H1 (cell line): ENCODE results near the gene FAM174B. TPM values are rescaled to one million over a fixed set of nuclear protein-coding genes. Genes with fewer than 3 reads are reported as not detected.
A peak's percentile ranks its signal among the peaks of the same experiment; 100 is the strongest.

Source experiments
- CTCF ChIA-PET: fragments of 300-600 bp; sonication (Branson Sonifier 250); formaldehyde crosslinking; loops from one replicate; lab custom pipeline; 2021; ENCODE audit not compliant: partially characterized antibody; lab: Charles Lee
- POLR2A ChIA-PET: fragments of 300-600 bp; sonication (Branson Sonifier 250); formaldehyde crosslinking; loops from one replicate; lab custom pipeline; 2021; ENCODE audit warnings: inconsistent platforms; ENCODE audit not compliant: partially characterized antibody; lab: Charles Lee
- DNase-seq, 2 experiments: peaks; one replicate each; pipeline versions ENCODE4 v3.0.0 to v3.0.0-alpha.2; 2010 to 2022; ENCODE audit warnings: low spot score in 2 of 2, low read depth in 1 of 2, mixed read lengths in 1 of 2
- FAIRE-seq: peaks from 2 replicates; lab custom pipeline; 2011; peaks lifted over from hg19 to GRCh38; lab: Jason Lieb, UNC
- H2AFZ ChIP-seq: 2 replicates; pipeline ENCODE4 v1.8.1; 2012; ENCODE audit warnings: low read length, inconsistent platforms
- H2AK5ac ChIP-seq: 2 replicates; pipeline ENCODE4 v1.6.1; 2013; ENCODE audit warnings: low read depth, low read length
- H2BK120ac ChIP-seq: replicated peaks from 2 replicates; pipeline ENCODE3; 2013; ENCODE audit warnings: low read depth, low read length, inconsistent platforms
- H2BK12ac ChIP-seq: 2 replicates; pipeline ENCODE4 v1.6.1; 2013; ENCODE audit warnings: low read depth, low read length
- H2BK15ac ChIP-seq: 2 replicates; pipeline ENCODE4 v1.6.1; 2013; ENCODE audit warnings: low read length
- H2BK20ac ChIP-seq: 2 replicates; pipeline ENCODE4 v1.6.1; 2013; ENCODE audit warnings: low read length
- H2BK5ac ChIP-seq: 2 replicates; pipeline ENCODE4 v1.6.1; 2013; ENCODE audit warnings: low read depth, low read length
- H3K14ac ChIP-seq: 2 replicates; pipeline ENCODE4 v1.6.1; 2013; ENCODE audit warnings: inconsistent platforms; ENCODE audit not compliant: insufficient read length
- H3K18ac ChIP-seq: 2 replicates; pipeline ENCODE4 v1.6.1; 2013; ENCODE audit warnings: low read length; ENCODE audit errors: extremely low read depth
- H3K23ac ChIP-seq: 2 replicates; pipeline ENCODE4 v1.6.1; 2013; ENCODE audit warnings: inconsistent platforms; ENCODE audit not compliant: insufficient read length
- H3K23me2 ChIP-seq: 2 replicates; pipeline ENCODE4 v1.6.1; 2013; ENCODE audit warnings: low read depth, low read length
- H3K27ac ChIP-seq: 2 replicates; pipeline ENCODE4 v1.6.1; 2011; ENCODE audit warnings: low read depth, low read length, inconsistent platforms
- H3K27me3 ChIP-seq, 4 experiments: replicated peaks in 1 of 4; 1 replicate in 1 of 4; 2 replicates in 3 of 4; pipeline versions ENCODE4 v1.6.1 to v1.8.1; 2011 to 2013; ENCODE audit warnings: low read length in 3 of 4, mild to moderate bottlenecking in 3 of 4, inconsistent platforms in 2 of 4, mixed read lengths in 2 of 4, moderate library complexity in 1 of 4; ENCODE audit not compliant: control insufficient read depth in 3 of 4, insufficient read depth in 3 of 4; ENCODE audit errors: extremely low read depth in 1 of 4
- H3K36me3 ChIP-seq, 4 experiments: 2 replicates each; pipeline versions ENCODE4 v1.6.1 to v1.8.1; 2011 to 2013; ENCODE audit warnings: mild to moderate bottlenecking in 4 of 4, low read length in 3 of 4, moderate library complexity in 2 of 4, control low read depth in 1 of 4, inconsistent platforms in 1 of 4; ENCODE audit not compliant: insufficient read depth in 4 of 4, control insufficient read depth in 2 of 4
- H3K4ac ChIP-seq: replicated peaks from 2 replicates; pipeline ENCODE3; 2013; ENCODE audit warnings: low read length, low read depth, mixed read lengths, inconsistent platforms; ENCODE audit not compliant: insufficient read length
- H3K4me1 ChIP-seq, 4 experiments: replicated peaks in 1 of 4; 1 replicate in 1 of 4; 2 replicates in 3 of 4; pipeline versions ENCODE4 v1.6.1 to v1.8.1; 2011 to 2013; ENCODE audit warnings: low read length in 3 of 4, inconsistent platforms in 2 of 4, mixed read lengths in 1 of 4; ENCODE audit not compliant: insufficient read depth in 4 of 4, control insufficient read depth in 3 of 4
- H3K4me2 ChIP-seq, 2 experiments: 2 replicates each; pipeline versions ENCODE4 v1.6.1 to v1.8.1; 2011 to 2013; ENCODE audit warnings: low read depth in 2 of 2, low read length in 2 of 2, control low read depth in 1 of 2, inconsistent platforms in 1 of 2, mild to moderate bottlenecking in 1 of 2; ENCODE audit not compliant: insufficient read depth in 1 of 2
- H3K4me3 ChIP-seq, 4 experiments: fragments of 200-600, 300-600 bp in 1 of 4; sonication (generic), shearing (Covaris generic), sonication (Bioruptor Twin) in 1 of 4; 2 replicates each; pipeline versions ENCODE4 v1.5.1 to v1.8.1; 2011 to 2016; ENCODE audit warnings: low read length in 4 of 4, low read depth in 3 of 4, control low read depth in 2 of 4, inconsistent platforms in 2 of 4, mild to moderate bottlenecking in 2 of 4, mixed read lengths in 1 of 4, moderate library complexity in 1 of 4; ENCODE audit not compliant: insufficient read depth in 2 of 4; ENCODE audit errors: extremely low read depth in 1 of 4
- H3K56ac ChIP-seq: replicated peaks from 2 replicates; pipeline ENCODE3; 2013; ENCODE audit warnings: low read depth, mild to moderate bottlenecking, mixed read lengths, low read length, inconsistent platforms; ENCODE audit not compliant: insufficient read length
- H3K79me1 ChIP-seq: 2 replicates; pipeline ENCODE4 v1.6.1; 2013; ENCODE audit warnings: low read depth, low read length, control low read depth
- H3K79me2 ChIP-seq, 2 experiments: 2 replicates each; pipeline versions ENCODE4 v1.6.1 to v1.8.1; 2012 to 2013; ENCODE audit warnings: low read length in 2 of 2, mild to moderate bottlenecking in 2 of 2, inconsistent platforms in 1 of 2; ENCODE audit not compliant: insufficient read depth in 2 of 2, control insufficient read depth in 1 of 2
- H3K9ac ChIP-seq, 4 experiments: replicated peaks in 1 of 4; 1 replicate in 1 of 4; 2 replicates in 3 of 4; pipeline versions ENCODE4 v1.6.1 to v1.8.1; 2011 to 2013; ENCODE audit warnings: low read depth in 3 of 4, low read length in 3 of 4, control low read depth in 2 of 4, mild to moderate bottlenecking in 2 of 4, moderate library complexity in 2 of 4, inconsistent platforms in 1 of 4; ENCODE audit errors: extremely low read depth in 1 of 4
- H3K9me3 ChIP-seq, 2 experiments: 2 replicates each; pipeline versions ENCODE4 v1.6.1 to v1.8.1; 2012 to 2013; ENCODE audit warnings: mild to moderate bottlenecking in 2 of 2, moderate library complexity in 2 of 2, control low read depth in 1 of 2, inconsistent platforms in 1 of 2, low read depth in 1 of 2, low read length in 1 of 2, mixed read lengths in 1 of 2; ENCODE audit not compliant: insufficient read depth in 2 of 2
- H4K20me1 ChIP-seq, 2 experiments: replicated peaks in 1 of 2; 2 replicates each; pipeline versions ENCODE3 to v1.8.1; 2011 to 2013; ENCODE audit warnings: inconsistent platforms in 2 of 2, low read length in 2 of 2, mild to moderate bottlenecking in 1 of 2; ENCODE audit not compliant: insufficient read depth in 2 of 2, control insufficient read depth in 1 of 2
- H4K5ac ChIP-seq: 2 replicates; pipeline ENCODE4 v1.6.1; 2013; ENCODE audit warnings: low read length, low read depth, mixed read lengths, inconsistent platforms; ENCODE audit not compliant: insufficient read length
- H4K8ac ChIP-seq: 2 replicates; pipeline ENCODE4 v1.8.0; 2013; ENCODE audit warnings: mild to moderate bottlenecking, moderate library complexity, low read length, inconsistent platforms; ENCODE audit not compliant: insufficient read depth; ENCODE audit errors: extremely low read depth
- H4K91ac ChIP-seq: replicated peaks from 2 replicates; pipeline ENCODE3; 2013; ENCODE audit warnings: low read length, mixed read lengths, inconsistent platforms; ENCODE audit not compliant: insufficient read length
- ATF3 ChIP-seq: IDR thresholded peaks from 2 replicates; pipeline ENCODE4 v1.6.1; 2011; ENCODE audit warnings: low read depth, mild to moderate bottlenecking, low read length; ENCODE audit not compliant: insufficient read depth
- EP300 ChIP-seq, 2 experiments: IDR thresholded peaks; 1 replicate in 1 of 2; 2 replicates in 1 of 2; pipeline ENCODE4 v1.6.1; 2011 to 2012; ENCODE audit warnings: low read depth in 2 of 2, low read length in 2 of 2, mild to moderate bottlenecking in 2 of 2, borderline replicate concordance in 1 of 2, inconsistent platforms in 1 of 2, moderate library complexity in 1 of 2
- JUN ChIP-seq: IDR thresholded peaks from 2 replicates; pipeline ENCODE4 v1.6.1; 2011; ENCODE audit warnings: low read depth, mild to moderate bottlenecking, improper control_type of control experiment, low read length
- PHF8 ChIP-seq: fragments of 200-600 bp; sonication (generic); conservative IDR thresholded peaks from 2 replicates; pipeline ENCODE4 v1.7.1; 2012; ENCODE audit warnings: low read depth, mild to moderate bottlenecking, inconsistent platforms, low read length, moderate library complexity
- SIN3A ChIP-seq, 2 experiments: IDR thresholded peaks in 1 of 2; conservative IDR thresholded peaks in 1 of 2; 2 replicates each; pipeline ENCODE4 v1.6.1; 2011 to 2012; ENCODE audit warnings: low read length in 2 of 2, improper control_type of control experiment in 1 of 2, low read depth in 1 of 2, mild to moderate bottlenecking in 1 of 2
- SIRT6 ChIP-seq: IDR thresholded peaks from one replicate; pipeline ENCODE4 v1.7.1; 2012; ENCODE audit warnings: low read length, inconsistent platforms
- SP1 ChIP-seq: IDR thresholded peaks from 2 replicates; pipeline ENCODE4 v1.6.1; 2011; ENCODE audit warnings: low read depth, low read length
- WGBS, 2 experiments: shearing (Covaris generic) in 1 of 2; methylation state at CpG; one replicate each; pipeline versions ENCODE4 v1.1.6 to v1.1.7; 2013 to 2015; ENCODE audit warnings: low lambda C conversion rate in 2 of 2, mixed read lengths in 2 of 2, inconsistent platforms in 1 of 2, low coverage in 1 of 2, missing lambda C conversion rate in 1 of 2; ENCODE audit not compliant: insufficient replicate concordance in 2 of 2, insufficient coverage in 1 of 2, insufficient read length in 1 of 2; ENCODE audit errors: extremely low coverage in 1 of 2, missing lambda C conversion rate in 1 of 2; 5-methylcytosine and 5-hydroxymethylcytosine counted together
- polyA plus RNA-seq, 7 experiments: library from polyadenylated mRNA; depleted of rRNA in 3 of 7; stranded (reverse) in 5 of 7; unstranded in 2 of 7; fragments of >200 nt in 5 of 7; fragments of 200-250 nt in 2 of 7; gene quantifications; 1 replicate in 5 of 7; 2 replicates in 1 of 7; 4 replicates in 1 of 7; pipeline versions ENCODE4 v1.2.1 to v1.2.3, GENCODE V29; 2011 to 2013; ENCODE audit warnings: missing spikeins in 2 of 7, mixed read lengths in 2 of 7
- total RNA-seq: library from RNA; stranded (reverse); fragmentation: NEBNext Ultra II Directional; extraction: Animal tissue kit (Norgen Biotek cat#: 25700); gene quantifications from 2 replicates; pipeline ENCODE4 v1.2.1, GENCODE V29; 2021

Gene FAM174B
- total and polyA plus RNA-seq, 2 of the 8 experiments (the other 6 are each of a cell fraction or from before 2014, with no cell fraction given), result 9.3 to 35.2 TPM

GRCh38 chr15:92667970-92668485 is 12.5 kb upstream of the FAM174B start:
- DNase-seq, result no peak
- Histone ChIP-seq H2AK5ac (no peak overlapping the region), H2BK120ac (no peak overlapping the region), H3K9me3 (no peaks in the 10 kb centered on the region), H3K4me1 (peaks cover 6 to 12% (median 8%) of the 10 kb centered on the region in 4 experiments), H2BK20ac (no peak overlapping the region), H2BK5ac (no peak overlapping the region), H4K20me1 (no peaks in the 10 kb centered on the region), H2BK15ac (no peak overlapping the region), H3K36me3 (no peaks in the 10 kb centered on the region), H3K23ac (no peak overlapping the region), H3K4ac (no peak overlapping the region), H2AFZ (no peak overlapping the region), H3K9ac (no peak overlapping the region), H4K8ac (no peak overlapping the region), H3K79me2 (no peaks in the 10 kb centered on the region), H3K79me1 (no peaks in the 10 kb centered on the region), H3K18ac (no peak overlapping the region), H3K14ac (no peak overlapping the region), H3K56ac (no peak overlapping the region), H3K23me2 (no peaks in the 10 kb centered on the region; the same call in 1 of the 2 replicates), H4K5ac (no peak overlapping the region), H3K27me3 (peaks cover 0 to 5% (median 1%) of the 10 kb centered on the region in 4 experiments; a peak in 3 of 7 replicates), H3K27ac (no peak overlapping the region), H3K4me2 (peak overlapping the region in 1 of 2 experiments; percentile 51; a peak in 2 of 4 replicates), H3K4me3 (no peak overlapping the region), H4K91ac (no peak overlapping the region), H2BK12ac (no peak overlapping the region)
- ChIA-PET CTCF (interaction anchor here (0.7 to 1.9 kb wide), 4 partner anchors 13 to 48 kb away, joined by 3 to 7 read pairs (median 3); no protein-coding TSS in a partner anchor), POLR2A (interaction anchor here (0.6 to 1.4 kb wide), 2 partner anchors 11 to 329 kb away, joined by 3 read pairs; no protein-coding TSS in a partner anchor)
- FAIRE-seq, result no peak
- no peak for TF ChIP-seq PHF8
- no peak for TF ChIP-seq SIN3A (conservative IDR thresholded peaks at IDR 0.05 in 1 of 2, IDR thresholded peaks at IDR 0.05 in 1 of 2; ENCODE audit: low read depth in 1 of 2, low read length in 2 of 2)
- no peak for TF ChIP-seq SIRT6
- TF ChIP-seq JUN, result no peak
- no peak for TF ChIP-seq SP1
- TF ChIP-seq ATF3, result no peak
- TF ChIP-seq EP300 (IDR thresholded peaks at IDR 0.05; ENCODE audit: borderline replicate concordance in 1 of 2, low read depth in 2 of 2, low read length in 2 of 2), result no peak
- 84% methylated on average over 4 of the region's 6 CpGs; no CpG with 5 or more reads in 1 of the 2 experiments for WGBS, 2 experiments
